ENCODE data around the gene RDH8.

RDH8 gene

GRCh38 chr19:10018263-10018662, 5.0 kb downstream of the RDH8 start:
- Histone ChIP-seq H3K4me2 (ENCODE audit: low read length) (no peak overlapping the region), H3F3A (ENCODE audit: insufficient read depth, low read length) (no peaks in the 10 kb centered on the region), H3K27ac (ENCODE audit: low read depth, low read length, poor library complexity, severe bottlenecking) (no peak overlapping the region), H3K9ac (ENCODE audit: low read length) (no peak overlapping the region), H3K4me1 (ENCODE audit: insufficient read depth, low read length, severe bottlenecking) (no peaks in the 10 kb centered on the region), H4K20me1 (ENCODE audit: insufficient read depth, low read length) (no peaks in the 10 kb centered on the region), H3K36me3 (ENCODE audit: insufficient read depth, low read length) (no peaks in the 10 kb centered on the region), H3K9me2 (ENCODE audit: low read depth, low read length) (no peaks in the 10 kb centered on the region), H2AFZ (ENCODE audit: low read length) (no peak overlapping the region), H3K79me2 (ENCODE audit: insufficient read depth, low read length) (no peaks in the 10 kb centered on the region), H3K9me3 (ENCODE audit: low read length) (no peaks in the 10 kb centered on the region), H3K4me3 (ENCODE audit: low read depth, low read length, poor library complexity, severe bottlenecking) (no peak overlapping the region), H3K27me3 (ENCODE audit: insufficient read depth, low read length) (no peaks in the 10 kb centered on the region)
- TF ChIP-seq CTCF (IDR thresholded peaks at IDR 0.05; ENCODE audit: low read length) (no peak), EZH2 (IDR thresholded peaks at IDR 0.05; ENCODE audit: borderline replicate concordance, low read length) (no peak)

- H3K27me3 ChIP-seq (ENCODE audit: insufficient read depth, low read length): no peaks in the 10 kb centered on the region
- H2AFZ ChIP-seq (ENCODE audit: low read length): no peak overlapping the region
- no peak overlapping the region for H3K4me2 ChIP-seq (ENCODE audit: low read length)
- no peak overlapping the region for H3K27ac ChIP-seq (ENCODE audit: low read depth, low read length, poor library complexity, severe bottlenecking)
- H3F3A ChIP-seq (ENCODE audit: insufficient read depth, low read length): no peaks in the 10 kb centered on the region
- no peaks in the 10 kb centered on the region for H4K20me1 ChIP-seq (ENCODE audit: insufficient read depth, low read length)
- no peaks in the 10 kb centered on the region for H3K9me3 ChIP-seq (ENCODE audit: low read length)
- no peaks in the 10 kb centered on the region for H3K36me3 ChIP-seq (ENCODE audit: insufficient read depth, low read length)
- H3K4me1 ChIP-seq (ENCODE audit: insufficient read depth, low read length, severe bottlenecking): no peaks in the 10 kb centered on the region
- TF ChIP-seq CTCF (IDR thresholded peaks at IDR 0.05; ENCODE audit: low read length): no peak
- TF ChIP-seq EZH2 (IDR thresholded peaks at IDR 0.05; ENCODE audit: borderline replicate concordance, low read length): no peak
- no peaks in the 10 kb centered on the region for H3K9me2 ChIP-seq (ENCODE audit: low read depth, low read length)
- H3K9ac ChIP-seq (ENCODE audit: low read length): no peak overlapping the region
- no peaks in the 10 kb centered on the region for H3K79me2 ChIP-seq (ENCODE audit: insufficient read depth, low read length)
- H3K4me3 ChIP-seq (ENCODE audit: low read depth, low read length, poor library complexity, severe bottlenecking): no peak overlapping the region
Measured at GRCh38 chr19:10018786-10019185, 5.5 kb downstream of the RDH8 start.

- no peaks in the 10 kb centered on the region for H3K9me2 ChIP-seq (ENCODE audit: low read depth, low read length)
- no peak overlapping the region for H2AFZ ChIP-seq (ENCODE audit: low read length)
- H3K4me3 ChIP-seq (ENCODE audit: low read depth, low read length, poor library complexity, severe bottlenecking): no peak overlapping the region
- no peaks in the 10 kb centered on the region for H3K27me3 ChIP-seq (ENCODE audit: insufficient read depth, low read length)
- no peak overlapping the region for H3K9ac ChIP-seq (ENCODE audit: low read length)
- H3K4me2 ChIP-seq (ENCODE audit: low read length): no peak overlapping the region
- no peaks in the 10 kb centered on the region for H3K4me1 ChIP-seq (ENCODE audit: insufficient read depth, low read length, severe bottlenecking)
- no peaks in the 10 kb centered on the region for H3K9me3 ChIP-seq (ENCODE audit: low read length)
- H3K79me2 ChIP-seq (ENCODE audit: insufficient read depth, low read length): no peaks in the 10 kb centered on the region
- no peaks in the 10 kb centered on the region for H3K36me3 ChIP-seq (ENCODE audit: insufficient read depth, low read length)
- no peaks in the 10 kb centered on the region for H4K20me1 ChIP-seq (ENCODE audit: insufficient read depth, low read length)
- H3K27ac ChIP-seq (ENCODE audit: low read depth, low read length, poor library complexity, severe bottlenecking): no peak overlapping the region
- no peaks in the 10 kb centered on the region for H3F3A ChIP-seq (ENCODE audit: insufficient read depth, low read length)
- TF ChIP-seq EZH2 (IDR thresholded peaks at IDR 0.05; ENCODE audit: borderline replicate concordance, low read length) (no peak), CTCF (IDR thresholded peaks at IDR 0.05; ENCODE audit: low read length) (no peak)
Measured at GRCh38 chr19:10019246-10019645, 6.0 kb downstream of the RDH8 start.
